ENCODE measurements around the gene MRPL33. TPM values are rescaled to one million over a fixed set of nuclear protein-coding genes. Genes with fewer than 3 reads are reported as not detected.

Gene MRPL33
- total and polyA plus RNA-seq, 2 of the 13 experiments (the other 11 are each of a cell fraction or from before 2014, with no cell fraction given): 69.7 to 218 TPM

- TF ChIP-seq ZNF646 (CRISPR knock-in tag; IDR thresholded peaks at IDR 0.05) (0 out of 2 replicates have a peak, but pooled peaks have one; percentile 47), MTERF4 (CRISPR knock-in tag; IDR thresholded peaks at IDR 0.05) (peak; percentile 61; the same call in 1 of the 2 replicates), MXI1 (IDR thresholded peaks at IDR 0.05; ENCODE audit: borderline replicate concordance, low read depth, low read length) (no peak), ZNF605 (CRISPR knock-in tag; IDR thresholded peaks at IDR 0.05) (0 out of 2 replicates have a peak, but pooled peaks have one; percentile 50), ELF1 (CRISPR knock-in tag; IDR thresholded peaks at IDR 0.05) (no peak), UBTF (CRISPR knock-in tag; IDR thresholded peaks at IDR 0.05) (no peak), ZNF720 (CRISPR knock-in tag; IDR thresholded peaks at IDR 0.05) (0 out of 2 replicates have a peak, but pooled peaks have one; percentile 28), PHF21A (CRISPR knock-in tag; IDR thresholded peaks at IDR 0.05) (peak; percentile 63; the same call in 1 of the 2 replicates), ZXDC (CRISPR knock-in tag; IDR thresholded peaks at IDR 0.05) (no peak; the same call in 1 of the 2 replicates), ZMYM2 (CRISPR knock-in tag; IDR thresholded peaks at IDR 0.05) (0 out of 2 replicates have a peak, but pooled peaks have one; percentile 61)
- TF ChIP-seq, protein P1, sequence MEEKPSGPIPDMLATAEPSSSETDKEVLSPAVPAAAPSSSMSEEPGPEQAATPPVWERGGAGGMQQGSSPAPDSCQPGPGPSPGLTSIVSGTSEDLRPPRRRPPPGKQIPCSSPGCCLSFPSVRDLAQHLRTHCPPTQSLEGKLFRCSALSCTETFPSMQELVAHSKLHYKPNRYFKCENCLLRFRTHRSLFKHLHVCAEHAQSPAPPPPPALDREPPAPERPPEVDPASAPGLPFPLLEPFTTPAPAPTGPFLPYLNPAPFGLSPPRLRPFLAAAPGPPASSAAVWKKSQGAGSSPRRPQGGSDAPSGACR (CRISPR knock-in tag; IDR thresholded peaks at IDR 0.05): 0 out of 2 replicates have a peak, but pooled peaks have one; percentile 19
- TF ChIP-seq, protein P2, sequence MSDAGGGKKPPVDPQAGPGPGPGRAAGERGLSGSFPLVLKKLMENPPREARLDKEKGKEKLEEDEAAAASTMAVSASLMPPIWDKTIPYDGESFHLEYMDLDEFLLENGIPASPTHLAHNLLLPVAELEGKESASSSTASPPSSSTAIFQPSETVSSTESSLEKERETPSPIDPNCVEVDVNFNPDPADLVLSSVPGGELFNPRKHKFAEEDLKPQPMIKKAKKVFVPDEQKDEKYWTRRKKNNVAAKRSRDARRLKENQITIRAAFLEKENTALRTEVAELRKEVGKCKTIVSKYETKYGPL (CRISPR knock-in tag; IDR thresholded peaks at IDR 0.05): no peak
These were observed 344 bp upstream of the MRPL33 start (continued) for GRCh38 chr2:27771202-27771547.
